SU-DHL-6 (cell line): Measurements from ENCODE around the gene SIK3.
"Not testable (repeated sequence)": the region's sequence is repeated elsewhere in the genome, so short reads cannot be mapped to it uniquely, and the experiment has no call there.

Experiments
- CTCF ChIP-seq: fragments of 200-600 bp; sonication (generic); IDR thresholded peaks from one replicate; pipeline ENCODE4 v1.5.1; 2017; ENCODE audit warnings: antibody characterized with exemption, mild to moderate bottlenecking, low read length, moderate library complexity; ENCODE audit not compliant: insufficient read depth, poor library complexity, severe bottlenecking
- EZH2phosphoT487 ChIP-seq: fragments of 200-600 bp; sonication (generic), shearing (Covaris generic); conservative IDR thresholded peaks from 2 replicates; pipeline ENCODE4 v1.6.1; 2018; ENCODE audit warnings: mild to moderate bottlenecking, antibody characterized with exemption, low read length, moderate library complexity, mixed read lengths

GRCh38 chr11:116834535-116835041, 263.6 kb downstream of the SIK3 start:
- not testable (repeated sequence) for TF ChIP-seq CTCF, EZH2phosphoT487
